Neural crest cell (in vitro differentiated cells): ENCODE data around the gene MVK. TPM values are rescaled to one million over a fixed set of nuclear protein-coding genes. Genes with fewer than 3 reads are reported as not detected.

Experiments
- DNase-seq: peaks from one replicate; pipeline ENCODE4 v3.0.0; 2021; ENCODE audit warnings: low read depth, mixed read lengths, low spot score
- H3K27ac Mint-ChIP-seq: one replicate; pipeline ENCODE4 v1.8.0; 2021; ENCODE audit warnings: mild to moderate bottlenecking, mixed read lengths; ENCODE audit not compliant: unreplicated experiment
- H3K27me3 Mint-ChIP-seq: 2 replicates; pipeline ENCODE4 v1.8.0; 2021; ENCODE audit warnings: low read depth, mild to moderate bottlenecking, mixed read lengths
- H3K36me3 Mint-ChIP-seq: 2 replicates; pipeline ENCODE4 v1.8.0; 2021; ENCODE audit warnings: low read depth, mild to moderate bottlenecking, mixed read lengths
- H3K4me1 Mint-ChIP-seq: 2 replicates; pipeline ENCODE4 v1.8.0; 2021; ENCODE audit warnings: mixed read lengths
- H3K4me3 Mint-ChIP-seq: one replicate; pipeline ENCODE4 v1.8.0; 2021; ENCODE audit warnings: mild to moderate bottlenecking, mixed read lengths
- H3K9me3 Mint-ChIP-seq: 2 replicates; pipeline ENCODE4 v1.8.0; 2021; ENCODE audit warnings: mixed read lengths
- CTCF ChIP-seq: fragments of 200-600 bp; sonication (generic); conservative IDR thresholded peaks from 2 replicates; pipeline ENCODE4 v1.5.0; 2021; ENCODE audit warnings: antibody characterized with exemption, mild to moderate bottlenecking
- total RNA-seq: library from RNA; stranded (reverse); gene quantifications from 2 replicates; pipeline ENCODE4 v1.2.1, GENCODE V29; 2021

MVK gene
- total RNA-seq, 1 donor from 2014 or later: 59.3 TPM

DNA sequence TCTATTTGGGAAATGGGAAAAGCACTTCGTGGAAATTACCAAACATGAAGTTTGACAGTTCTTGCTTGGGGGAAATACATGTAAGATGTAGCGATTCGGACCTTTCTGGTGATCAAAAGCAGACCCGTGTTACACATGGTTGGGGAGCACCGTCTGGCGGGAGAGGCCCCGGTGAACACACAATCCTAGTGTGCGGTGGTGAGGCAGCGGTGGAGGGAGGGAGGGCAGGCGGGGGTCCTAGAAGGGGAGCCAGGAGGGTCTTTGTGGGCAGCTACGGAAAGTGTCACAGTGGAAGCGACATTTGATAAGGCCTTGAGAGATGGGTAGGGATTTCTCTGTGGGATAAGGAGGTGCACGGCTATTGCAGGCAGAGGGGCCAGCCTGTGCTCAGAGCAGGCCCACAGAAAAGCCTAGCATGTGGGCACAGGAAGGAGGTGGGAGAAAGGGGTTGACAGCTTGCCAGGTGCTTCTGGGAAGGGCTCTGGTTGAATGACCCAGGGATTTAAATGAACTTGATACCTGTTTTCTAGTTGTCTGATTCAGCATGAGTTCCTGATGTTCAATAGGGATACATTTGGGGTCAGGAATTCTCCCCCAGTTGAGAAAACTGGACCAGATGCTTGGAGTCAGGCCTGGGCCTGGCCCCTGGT lies 7.2 kb downstream of the MVK start:
- TF ChIP-seq CTCF: no peak
- Mint-ChIP-seq H3K27ac (peak overlapping the region; percentile 57), H3K4me3 (peak overlapping the region; percentile 41), H3K4me1 (peaks cover 9% of the 10 kb centered on the region), H3K36me3 (peaks cover 12% of the 10 kb centered on the region), H3K27me3 (no peaks in the 10 kb centered on the region), H3K9me3 (no peaks in the 10 kb centered on the region)
- no peak for DNase-seq

DNA sequence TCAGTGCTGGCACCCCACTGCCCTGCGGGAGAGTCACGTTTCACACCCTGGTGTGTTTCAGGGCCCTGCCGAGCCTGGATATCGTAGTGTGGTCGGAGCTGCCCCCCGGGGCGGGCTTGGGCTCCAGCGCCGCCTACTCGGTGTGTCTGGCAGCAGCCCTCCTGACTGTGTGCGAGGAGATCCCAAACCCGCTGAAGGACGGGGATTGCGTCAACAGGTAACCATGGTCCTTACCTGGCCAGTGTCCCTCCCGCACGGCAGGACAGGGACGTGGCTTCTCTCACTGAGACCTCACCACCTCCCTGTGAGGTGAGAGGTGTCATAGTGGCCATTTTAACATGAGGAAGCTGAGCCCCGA lies 7.7 kb downstream of the MVK start:
- Mint-ChIP-seq H3K9me3 (no peaks in the 10 kb centered on the region), H3K27ac (peak overlapping the region; percentile 57), H3K4me3 (no peak overlapping the region), H3K27me3 (no peaks in the 10 kb centered on the region), H3K4me1 (peaks cover 6% of the 10 kb centered on the region), H3K36me3 (peaks cover 10% of the 10 kb centered on the region)
- no peak for TF ChIP-seq CTCF
- no peak for DNase-seq

GRCh38 chr12:109581856-109582255 lies 8.3 kb downstream of the MVK start:
- DNase-seq: no peak
- no peak for TF ChIP-seq CTCF
- Mint-ChIP-seq H3K36me3 (peaks cover 9% of the 10 kb centered on the region), H3K27ac (no peak overlapping the region), H3K4me1 (peaks cover 10% of the 10 kb centered on the region), H3K9me3 (no peaks in the 10 kb centered on the region), H3K4me3 (no peak overlapping the region), H3K27me3 (no peaks in the 10 kb centered on the region)

- H3K9me3 Mint-ChIP-seq: no peaks in the 10 kb centered on the region
- no peak for DNase-seq
- H3K4me1 Mint-ChIP-seq: peaks cover 13% of the 10 kb centered on the region
- H3K27me3 Mint-ChIP-seq: no peaks in the 10 kb centered on the region
- TF ChIP-seq CTCF: no peak
- peaks cover 6% of the 10 kb centered on the region for H3K36me3 Mint-ChIP-seq
- H3K4me3 Mint-ChIP-seq: no peak overlapping the region
- no peak overlapping the region for H3K27ac Mint-ChIP-seq
These were observed 9.0 kb downstream of the MVK start for GRCh38 chr12:109582636-109583035.

- Mint-ChIP-seq H3K36me3 (peaks cover 9% of the 10 kb centered on the region), H3K27ac (no peak overlapping the region), H3K9me3 (no peaks in the 10 kb centered on the region), H3K4me3 (no peak overlapping the region), H3K27me3 (no peaks in the 10 kb centered on the region), H3K4me1 (peaks cover 11% of the 10 kb centered on the region)
- no peak for TF ChIP-seq CTCF
- no peak for DNase-seq
These were observed 10.1 kb downstream of the MVK start for GRCh38 chr12:109583733-109584132.
